B cell (primary cell): ENCODE measurements around the gene CDC42.

ENCODE experiments used
- EZH2 ChIP-seq: IDR thresholded peaks from 2 replicates; pipeline ENCODE4 v1.6.1; 2012; ENCODE audit warnings: borderline replicate concordance, low read depth, mild to moderate bottlenecking, moderate library complexity, low read length; ENCODE audit not compliant: insufficient read depth, poor library complexity, severe bottlenecking
- TF ChIP-seq, protein P1 (sequence below): fragments of 200-600 bp; IDR thresholded peaks from one replicate; pipeline ENCODE4 v1.8.0; 2022; ENCODE audit warnings: antibody characterized with exemption, mild to moderate bottlenecking

- TF ChIP-seq, protein P1, sequence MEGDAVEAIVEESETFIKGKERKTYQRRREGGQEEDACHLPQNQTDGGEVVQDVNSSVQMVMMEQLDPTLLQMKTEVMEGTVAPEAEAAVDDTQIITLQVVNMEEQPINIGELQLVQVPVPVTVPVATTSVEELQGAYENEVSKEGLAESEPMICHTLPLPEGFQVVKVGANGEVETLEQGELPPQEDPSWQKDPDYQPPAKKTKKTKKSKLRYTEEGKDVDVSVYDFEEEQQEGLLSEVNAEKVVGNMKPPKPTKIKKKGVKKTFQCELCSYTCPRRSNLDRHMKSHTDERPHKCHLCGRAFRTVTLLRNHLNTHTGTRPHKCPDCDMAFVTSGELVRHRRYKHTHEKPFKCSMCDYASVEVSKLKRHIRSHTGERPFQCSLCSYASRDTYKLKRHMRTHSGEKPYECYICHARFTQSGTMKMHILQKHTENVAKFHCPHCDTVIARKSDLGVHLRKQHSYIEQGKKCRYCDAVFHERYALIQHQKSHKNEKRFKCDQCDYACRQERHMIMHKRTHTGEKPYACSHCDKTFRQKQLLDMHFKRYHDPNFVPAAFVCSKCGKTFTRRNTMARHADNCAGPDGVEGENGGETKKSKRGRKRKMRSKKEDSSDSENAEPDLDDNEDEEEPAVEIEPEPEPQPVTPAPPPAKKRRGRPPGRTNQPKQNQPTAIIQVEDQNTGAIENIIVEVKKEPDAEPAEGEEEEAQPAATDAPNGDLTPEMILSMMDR, result no peak
- TF ChIP-seq EZH2, result no peak
Observed at GRCh38 chr1:22025368-22026155, 26.9 kb upstream of the CDC42 start.
